ENCODE data around the gene A2M. TPM values are rescaled to one million over a fixed set of nuclear protein-coding genes. Genes with fewer than 3 reads are reported as not detected.

A2M gene
- total and polyA plus RNA-seq, 9 of the 15 experiments (the other 6 are each of a cell fraction or from before 2014, with no cell fraction given) = 0.08 to 2.3 TPM; not detected in 7

- peaks cover 0 to under 1% of the 10 kb centered on the region in 2 experiments; a peak in 2 of 5 replicates for H3K27me3 ChIP-seq (ENCODE audit: control insufficient read depth in 2 of 2, insufficient read depth in 2 of 2, low read length in 2 of 2)
- no peak overlapping the region for H3K9ac ChIP-seq (ENCODE audit: insufficient read depth in 1 of 2, low read depth in 2 of 2, low read length in 2 of 2)
- ATAC-seq = no peak
- POLR2A ChIA-PET = no interaction called here
- H2AFZ ChIP-seq (ENCODE audit: low read depth, low read length) = no peak overlapping the region
- no peaks in the 10 kb centered on the region for H3K36me3 ChIP-seq (ENCODE audit: control insufficient read depth, insufficient read depth, low read length)
- H3K4me2 ChIP-seq (ENCODE audit: insufficient read depth, low read length) = no peak overlapping the region
- no peak overlapping the region for H3K4me3 ChIP-seq
- H3K27ac ChIP-seq (ENCODE audit: extremely low read depth, low read depth, low read length) = no peak overlapping the region
- no peak for DNase-seq (ENCODE audit: extremely low read depth in 1 of 4, low spot score in 3 of 4)
- no peaks in the 10 kb centered on the region for H3K9me1 ChIP-seq (ENCODE audit: control insufficient read depth, insufficient read depth, low read length)
- FAIRE-seq = no peak
- TF ChIP-seq TARDBP (IDR thresholded peaks at IDR 0.05) (no peak), SNAPC5 (CRISPR knock-in tag; IDR thresholded peaks at IDR 0.05) (no peak), MBD1 (CRISPR knock-in tag; IDR thresholded peaks at IDR 0.05) (no peak), SP1 (CRISPR knock-in tag; IDR thresholded peaks at IDR 0.05) (no peak), XRCC3 (IDR thresholded peaks at IDR 0.05) (no peak), NR4A1 (CRISPR knock-in tag; IDR thresholded peaks at IDR 0.05) (no peak), NR4A1 (tag; IDR thresholded peaks at IDR 0.05) (no peak), ZNF507 (tag; conservative IDR thresholded peaks at IDR 0.05) (no peak), ILK (tag; IDR thresholded peaks at IDR 0.05; ENCODE audit: borderline replicate concordance, low read depth) (no peak), SOX6 (IDR thresholded peaks at IDR 0.05) (no peak), THRAP3 (IDR thresholded peaks at IDR 0.05; ENCODE audit: borderline replicate concordance) (no peak), POLR2H (tag; IDR thresholded peaks at IDR 0.05; ENCODE audit: low read depth) (no peak), AFF1 (IDR thresholded peaks at IDR 0.05; ENCODE audit: low read depth in 1 of 2, partially characterized antibody in 2 of 2) (no peak), HLTF (IDR thresholded peaks at IDR 0.05) (no peak), EGR1 (conservative IDR thresholded peaks at IDR 0.05) (no peak)
- in situ Hi-C loops (cut with MboI) = no loop called here
- no peaks in the 10 kb centered on the region for H4K20me1 ChIP-seq (replicated peaks; ENCODE audit: control insufficient read depth, insufficient read depth, low read length)
- no peaks in the 10 kb centered on the region for H3K4me1 ChIP-seq (replicated peaks in 1 of 2; ENCODE audit: control insufficient read depth in 2 of 2, insufficient read depth in 2 of 2, low read length in 2 of 2)
- H3K9me3 ChIP-seq (replicated peaks; ENCODE audit: control insufficient read depth, insufficient read depth, low read depth, low read length) = no peaks in the 10 kb centered on the region
- intact Hi-C loops (cut with micrococcal nuclease) = no loop called here
- CTCF ChIA-PET (ENCODE audit: low intra/inter-chr PET ratio) = no interaction called here
- BruUV-seq (replicated peaks) = no TSS peak
- 5% methylated on average over 4 of the region's 7 CpGs for WGBS (ENCODE audit: insufficient coverage, low coverage, missing lambda C conversion rate)
- H3K79me2 ChIP-seq (ENCODE audit: control insufficient read depth, insufficient read depth, low read length) = no peaks in the 10 kb centered on the region
Observed at GRCh38 chr12:9113296-9113986, 2.3 kb downstream of the A2M start.

Data from K562 (cell line).